ENCODE measurements around the gene LRRC8B. TPM values are rescaled to one million over a fixed set of nuclear protein-coding genes. Genes with fewer than 3 reads are reported as not detected.
A peak's percentile ranks its signal among the peaks of the same experiment; 100 is the strongest.

Gene LRRC8B
- total RNA-seq, 2 donors from 2014 or later: 33.8 to 38.9 TPM

GRCh38 chr1:89630048-89630447 lies 105.4 kb downstream of the LRRC8B start:
- Mint-ChIP-seq H3K4me1 (ENCODE audit: low read depth) (peaks cover 75% of the 10 kb centered on the region), H3K9me3 (no peaks in the 10 kb centered on the region), H3K4me3 (peak overlapping the region; percentile 61 to 94), H3K36me3 (ENCODE audit: insufficient read depth in 2 of 2) (peaks cover 6 to 10% of the 10 kb centered on the region in 2 donors), H3K27ac (peak overlapping the region; percentile 61), H3K27me3 (ENCODE audit: low read depth) (no peaks in the 10 kb centered on the region)
- ATAC-seq (replicated peaks in 1 of 2) (no peak), DNase-seq (no peak)

- H3K27me3 Mint-ChIP-seq (ENCODE audit: low read depth): no peaks in the 10 kb centered on the region
- H3K4me3 Mint-ChIP-seq: peak overlapping the region; percentile 94 to 95
- H3K4me1 Mint-ChIP-seq (ENCODE audit: low read depth): peaks cover 84% of the 10 kb centered on the region
- H3K36me3 Mint-ChIP-seq (ENCODE audit: insufficient read depth in 2 of 2): peaks cover 6 to 16% of the 10 kb centered on the region in 2 donors
- no peaks in the 10 kb centered on the region for H3K9me3 Mint-ChIP-seq
- DNase-seq (no peak), ATAC-seq (replicated peaks in 1 of 2) (no peak)
- peak overlapping the region; percentile 96 for H3K27ac Mint-ChIP-seq
Measured at GRCh38 chr1:89631816-89632656, 107.4 kb downstream of the LRRC8B start.

GRCh38 chr1:89632657-89633247 lies 108.1 kb downstream of the LRRC8B start, which contains the start of gene LRRC8C:
LRRC8C (plus strand) TSS chr1:89633120; CDS start chr1:89686474, 53,354 bp downstream.
- Mint-ChIP-seq H3K27ac (peak within 1 kb of the TSS; percentile 97), H3K9me3 (no peaks in the 10 kb centered on the region), H3K27me3 (ENCODE audit: low read depth) (no peaks in the 10 kb centered on the region), H3K4me3 (peak within 1 kb of the TSS; percentile 95 to 96), H3K36me3 (ENCODE audit: insufficient read depth in 2 of 2) (peaks cover 9 to 22% of the 10 kb centered on the region in 2 donors), H3K4me1 (ENCODE audit: low read depth) (peaks cover 84% of the 10 kb centered on the region)
- peak; percentile 89 to 93 for DNase-seq
- ATAC-seq (replicated peaks in 1 of 2): peak; percentile 79 to 82

- Mint-ChIP-seq H3K9me3 (no peaks in the 10 kb centered on the region), H3K36me3 (ENCODE audit: insufficient read depth in 2 of 2) (peaks cover 9 to 22% of the 10 kb centered on the region in 2 donors), H3K4me1 (ENCODE audit: low read depth) (peaks cover 84% of the 10 kb centered on the region), H3K4me3 (peak overlapping the region; percentile 95 to 96), H3K27ac (peak overlapping the region; percentile 97), H3K27me3 (ENCODE audit: low read depth) (no peaks in the 10 kb centered on the region)
- DNase-seq (peak; percentile 70 to 74), ATAC-seq (replicated peaks in 1 of 2) (peak; percentile 44 to 54)
Measured at GRCh38 chr1:89633248-89633799, 108.7 kb downstream of the LRRC8B start.

GRCh38 chr1:89633800-89634625 lies 109.4 kb downstream of the LRRC8B start:
- no peaks in the 10 kb centered on the region for H3K9me3 Mint-ChIP-seq
- H3K4me1 Mint-ChIP-seq (ENCODE audit: low read depth): peaks cover 82% of the 10 kb centered on the region
- peaks cover 9 to 22% of the 10 kb centered on the region in 2 donors for H3K36me3 Mint-ChIP-seq (ENCODE audit: insufficient read depth in 2 of 2)
- ATAC-seq (replicated peaks in 1 of 2): no peak
- H3K27ac Mint-ChIP-seq: peak overlapping the region; percentile 97
- H3K4me3 Mint-ChIP-seq: peak overlapping the region; percentile 95 to 96
- no peaks in the 10 kb centered on the region for H3K27me3 Mint-ChIP-seq (ENCODE audit: low read depth)
- DNase-seq: peak in 1 of 2 donors; percentile 34

- H3K36me3 Mint-ChIP-seq (ENCODE audit: insufficient read depth in 2 of 2): peaks cover 9 to 28% of the 10 kb centered on the region in 2 donors
- no peaks in the 10 kb centered on the region for H3K27me3 Mint-ChIP-seq (ENCODE audit: low read depth)
- ATAC-seq (replicated peaks in 1 of 2) (peak; percentile 61 to 64), DNase-seq (no peak)
- H3K9me3 Mint-ChIP-seq: no peaks in the 10 kb centered on the region
- peak overlapping the region; percentile 58 to 82 for H3K4me3 Mint-ChIP-seq
- peaks cover 80% of the 10 kb centered on the region for H3K4me1 Mint-ChIP-seq (ENCODE audit: low read depth)
- peak overlapping the region; percentile 49 for H3K27ac Mint-ChIP-seq
Measured at GRCh38 chr1:89635825-89636815, 111.5 kb downstream of the LRRC8B start.

GRCh38 chr1:89637496-89637895 lies 112.9 kb downstream of the LRRC8B start:
- Mint-ChIP-seq H3K4me3 (peak overlapping the region; percentile 77 to 82), H3K27me3 (ENCODE audit: low read depth) (no peaks in the 10 kb centered on the region), H3K36me3 (ENCODE audit: insufficient read depth in 2 of 2) (peaks cover 8 to 34% of the 10 kb centered on the region in 2 donors), H3K4me1 (ENCODE audit: low read depth) (peaks cover 80% of the 10 kb centered on the region), H3K9me3 (no peaks in the 10 kb centered on the region), H3K27ac (peak overlapping the region; percentile 49)
- DNase-seq (no peak), ATAC-seq (replicated peaks in 1 of 2) (no peak)

GRCh38 chr1:89640440-89640839 lies 115.8 kb downstream of the LRRC8B start:
- no peaks in the 10 kb centered on the region for H3K27me3 Mint-ChIP-seq (ENCODE audit: low read depth)
- H3K36me3 Mint-ChIP-seq (ENCODE audit: insufficient read depth in 2 of 2): peaks cover 14 to 41% of the 10 kb centered on the region in 2 donors
- peaks cover 5 to 8% of the 10 kb centered on the region in 2 donors for H3K9me3 Mint-ChIP-seq
- ATAC-seq (replicated peaks in 1 of 2) (no peak), DNase-seq (no peak)
- peaks cover 91% of the 10 kb centered on the region for H3K4me1 Mint-ChIP-seq (ENCODE audit: low read depth)
- peak overlapping the region; percentile 23 for H3K27ac Mint-ChIP-seq
- peak overlapping the region in 1 of 2 donors; percentile 8 for H3K4me3 Mint-ChIP-seq

GRCh38 chr1:89641781-89642180 lies 117.2 kb downstream of the LRRC8B start:
- peak overlapping the region in 1 of 2 donors; percentile 2 for H3K4me3 Mint-ChIP-seq
- peaks cover 7 to 10% of the 10 kb centered on the region in 2 donors for H3K9me3 Mint-ChIP-seq
- peaks cover 14 to 47% of the 10 kb centered on the region in 2 donors for H3K36me3 Mint-ChIP-seq (ENCODE audit: insufficient read depth in 2 of 2)
- DNase-seq: no peak
- H3K27ac Mint-ChIP-seq: peak overlapping the region; percentile 84
- ATAC-seq (replicated peaks in 1 of 2): no peak
- H3K27me3 Mint-ChIP-seq (ENCODE audit: low read depth): no peaks in the 10 kb centered on the region
- H3K4me1 Mint-ChIP-seq (ENCODE audit: low read depth): peaks cover 79% of the 10 kb centered on the region

GRCh38 chr1:89643577-89643976 lies 118.9 kb downstream of the LRRC8B start:
- no peak overlapping the region for H3K4me3 Mint-ChIP-seq
- ATAC-seq (replicated peaks in 1 of 2) (no peak), DNase-seq (no peak)
- H3K4me1 Mint-ChIP-seq (ENCODE audit: low read depth): peaks cover 66% of the 10 kb centered on the region
- peaks cover 7 to 10% of the 10 kb centered on the region in 2 donors for H3K9me3 Mint-ChIP-seq
- H3K36me3 Mint-ChIP-seq (ENCODE audit: insufficient read depth in 2 of 2): peaks cover 11 to 40% of the 10 kb centered on the region in 2 donors
- H3K27me3 Mint-ChIP-seq (ENCODE audit: low read depth): no peaks in the 10 kb centered on the region
- H3K27ac Mint-ChIP-seq: no peak overlapping the region

- H3K4me1 Mint-ChIP-seq (ENCODE audit: low read depth): peaks cover 69% of the 10 kb centered on the region
- ATAC-seq (replicated peaks in 1 of 2): no peak
- H3K27ac Mint-ChIP-seq: peak overlapping the region; percentile 74
- no peaks in the 10 kb centered on the region for H3K27me3 Mint-ChIP-seq (ENCODE audit: low read depth)
- no peak for DNase-seq
- peaks cover 11 to 37% of the 10 kb centered on the region in 2 donors for H3K36me3 Mint-ChIP-seq (ENCODE audit: insufficient read depth in 2 of 2)
- no peak overlapping the region for H3K4me3 Mint-ChIP-seq
- H3K9me3 Mint-ChIP-seq: peaks cover 7 to 10% of the 10 kb centered on the region in 2 donors
Measured at GRCh38 chr1:89644119-89644814, 119.6 kb downstream of the LRRC8B start.

Data from activated T-cell treated with anti-CD3 and anti-CD28 coated beads, Interleukin-2, amount 50 U/mL, for 72 hours (primary cell).